Ammon's horn (tissue), 1 donor: ENCODE measurements around the gene RNASE11.
"Not testable (repeated sequence)": the region's sequence is repeated elsewhere in the genome, so short reads cannot be mapped to it uniquely, and the experiment has no call there.

Experiments used
- DNase-seq: peaks from one replicate; pipeline ENCODE4 v3.0.0-alpha.2; 2016; ENCODE audit warnings: low spot score

Gene RNASE11

DNA sequence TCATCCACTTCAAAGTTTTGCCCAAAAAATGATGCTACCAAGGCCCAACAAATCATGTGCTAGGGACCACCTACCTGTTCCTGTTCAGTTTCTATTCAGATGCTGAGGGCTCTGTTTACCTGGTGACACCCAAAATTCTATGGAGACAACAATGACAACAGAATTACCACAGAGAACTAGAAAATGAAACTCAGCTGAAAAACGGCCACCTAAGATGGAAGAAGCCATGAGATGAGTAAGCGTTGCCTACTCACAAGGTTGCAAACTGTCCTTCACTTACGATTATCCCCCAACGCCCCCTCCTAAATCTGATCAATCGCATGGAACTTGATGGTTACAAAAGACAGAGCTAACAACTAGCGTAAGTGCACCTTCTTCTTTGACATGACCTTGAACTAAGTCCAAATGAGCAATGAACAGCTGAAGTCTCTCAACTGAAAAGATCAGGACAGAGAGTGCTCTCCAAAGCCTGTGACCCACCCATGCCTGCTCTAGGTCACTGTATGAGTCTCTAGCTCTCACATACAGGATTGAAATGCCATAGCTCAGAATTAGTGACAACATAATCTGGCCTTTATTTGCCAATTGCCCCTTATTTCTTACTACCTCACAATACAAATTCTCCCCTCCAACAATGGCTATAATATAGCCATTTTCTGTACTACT lies at the start of gene RNASE11:
Gene RNASE11, minus strand, starts transcription at position 513 of the 666 bp plus-strand sequence.
- DNase-seq: no peak

DNA sequence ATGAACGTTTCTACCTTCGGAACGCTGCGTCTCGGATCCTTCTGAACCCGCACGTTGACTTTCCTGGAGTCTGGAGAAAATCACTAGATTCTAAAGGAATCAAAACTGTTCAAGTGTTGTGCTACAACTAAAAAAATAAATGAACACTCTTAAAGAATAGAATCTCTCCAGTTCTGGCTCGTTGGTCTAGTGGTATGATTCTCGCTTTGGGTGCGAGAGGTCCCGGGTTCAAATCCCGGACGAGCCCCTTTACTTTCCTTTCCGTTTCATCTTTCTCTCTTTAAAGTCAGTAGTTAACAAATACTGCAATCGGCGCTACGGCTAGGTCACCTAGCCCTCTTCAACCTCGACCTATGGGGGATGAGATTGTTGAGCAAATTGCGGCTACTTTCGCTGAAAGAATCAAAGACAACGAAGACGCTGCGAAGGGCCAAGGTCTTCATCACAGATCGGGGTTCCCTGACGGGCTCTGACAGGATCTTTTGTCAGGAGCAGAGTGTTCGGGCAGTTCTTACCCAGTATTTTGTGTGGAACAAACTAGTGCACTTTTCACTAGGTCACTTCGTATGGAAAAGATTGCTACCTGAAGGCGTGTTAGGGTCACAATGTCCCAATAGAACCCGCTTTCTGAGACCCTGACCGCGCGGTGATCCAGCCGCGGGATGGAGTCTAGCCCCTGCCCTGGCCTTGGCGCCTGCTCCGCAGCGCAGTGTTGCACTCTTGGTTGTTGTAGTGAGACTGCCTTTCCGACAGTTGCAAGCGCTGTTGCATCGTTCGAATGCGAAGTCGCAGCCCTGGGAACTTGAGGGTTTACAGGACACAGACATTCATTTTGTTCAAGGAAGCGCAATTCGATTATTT lies 45.3 kb upstream of the RNASE11 start:
- no peak for DNase-seq

DNA sequence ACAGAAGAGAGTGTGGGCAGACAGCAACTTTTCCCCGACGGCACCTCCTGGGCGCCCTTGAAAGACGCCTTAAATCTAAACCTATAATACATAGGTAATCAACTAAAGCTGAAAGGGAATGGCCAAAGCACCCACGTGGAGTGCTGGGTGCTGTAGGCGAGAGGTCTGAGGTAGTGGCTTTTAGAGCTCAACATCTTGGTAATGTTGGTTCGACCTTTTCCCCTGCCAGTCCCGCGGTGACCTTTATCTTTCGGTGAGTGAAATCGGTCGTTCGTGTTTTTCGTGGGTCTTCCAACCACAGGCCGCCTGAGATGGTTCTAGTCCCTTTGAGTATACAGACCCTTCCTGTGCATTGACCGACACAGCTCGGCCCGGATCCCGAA lies 44.6 kb upstream of the RNASE11 start:
- no peak for DNase-seq

DNA sequence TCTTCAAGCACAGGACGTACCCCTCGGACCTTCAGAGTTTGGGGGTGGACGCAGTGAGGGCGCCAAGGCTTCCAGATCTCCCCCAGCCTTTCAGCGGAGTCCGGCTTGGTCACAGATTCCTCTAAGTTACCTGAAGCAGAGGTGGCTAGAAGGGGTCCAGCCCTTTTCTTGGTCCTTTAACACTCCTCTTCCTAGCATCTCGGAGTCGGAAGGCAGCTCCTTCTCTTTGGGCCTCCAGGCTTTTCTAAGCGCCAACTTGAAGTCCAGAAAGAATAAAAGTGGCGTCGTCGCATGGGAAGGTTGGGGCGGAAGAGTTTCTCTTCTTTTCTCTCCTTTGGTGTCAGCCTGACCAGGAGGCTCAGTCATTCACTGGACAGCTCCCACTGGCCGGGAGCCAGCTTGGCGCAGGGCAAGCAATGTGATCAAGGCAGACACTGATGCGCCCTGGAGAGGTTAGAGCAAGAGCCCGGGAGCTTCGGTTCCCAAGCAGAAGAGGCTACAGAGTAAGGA lies 44.1 kb upstream of the RNASE11 start:
- DNase-seq: no peak

- DNase-seq: no peak
These were observed 43.5 kb upstream of the RNASE11 start for GRCh38 chr14:20631023-20631879.

- no peak for DNase-seq
These were observed 42.7 kb upstream of the RNASE11 start for GRCh38 chr14:20630340-20631022.

GRCh38 chr14:20628063-20628854 lies 40.5 kb upstream of the RNASE11 start:
- DNase-seq: no peak

- DNase-seq: no peak
These were observed 39.7 kb upstream of the RNASE11 start for GRCh38 chr14:20627346-20628027.

- DNase-seq: no peak
These were observed 38.5 kb upstream of the RNASE11 start for GRCh38 chr14:20626274-20626673.

GRCh38 chr14:20624495-20625070 lies 36.8 kb upstream of the RNASE11 start:
- no peak for DNase-seq

DNA sequence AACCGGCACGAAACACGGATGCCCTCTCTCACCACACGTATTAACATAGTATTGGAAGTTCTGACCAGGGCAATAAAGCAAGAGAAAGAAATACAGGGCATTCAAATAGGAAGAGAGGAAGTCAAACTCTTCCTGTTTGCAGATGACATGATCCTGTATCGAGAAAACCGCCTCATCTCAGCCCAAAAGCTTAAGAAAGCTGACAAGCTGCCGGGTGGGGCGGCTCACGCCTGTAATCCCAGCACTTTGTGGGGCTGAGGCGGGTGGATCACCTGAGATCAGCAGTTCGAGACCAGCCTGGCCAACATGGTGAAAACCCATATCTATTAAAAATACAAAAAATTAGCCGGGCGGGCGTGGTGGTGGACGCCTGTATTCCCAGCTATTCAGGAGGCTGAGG lies 36.0 kb upstream of the RNASE11 start:
- DNase-seq: no peak

DNA sequence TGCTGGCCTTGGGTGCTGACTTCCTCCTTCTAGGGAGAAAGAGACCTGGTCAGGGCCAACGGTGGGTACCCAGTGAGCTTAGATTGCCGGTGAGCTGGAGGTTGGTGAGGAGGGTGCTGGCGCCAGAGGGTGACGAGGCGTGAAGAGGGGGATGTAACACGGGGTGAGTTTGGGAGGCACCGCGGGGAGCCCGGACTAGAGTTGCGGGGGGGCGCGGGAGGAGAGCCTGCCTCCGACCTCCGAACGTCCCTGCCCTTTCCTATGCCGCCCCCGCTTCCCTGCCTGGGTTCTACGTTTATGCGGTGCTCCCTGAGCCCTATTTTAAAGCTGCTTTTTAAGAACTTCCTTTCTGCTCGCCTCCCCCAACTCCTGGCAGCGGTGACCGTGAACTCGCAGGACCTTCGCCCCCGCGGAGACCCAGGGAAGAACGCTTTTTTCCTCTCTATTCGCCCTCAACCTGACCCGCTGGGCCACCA lies 35.1 kb upstream of the RNASE11 start:
- no peak for DNase-seq

GRCh38 chr14:20620798-20621478 lies 33.1 kb upstream of the RNASE11 start:
- no peak for DNase-seq

GRCh38 chr14:20619688-20620087 lies 31.9 kb upstream of the RNASE11 start:
- DNase-seq: not testable (repeated sequence)

- DNase-seq: no peak
These were observed 30.5 kb upstream of the RNASE11 start for GRCh38 chr14:20618271-20618749.

DNA sequence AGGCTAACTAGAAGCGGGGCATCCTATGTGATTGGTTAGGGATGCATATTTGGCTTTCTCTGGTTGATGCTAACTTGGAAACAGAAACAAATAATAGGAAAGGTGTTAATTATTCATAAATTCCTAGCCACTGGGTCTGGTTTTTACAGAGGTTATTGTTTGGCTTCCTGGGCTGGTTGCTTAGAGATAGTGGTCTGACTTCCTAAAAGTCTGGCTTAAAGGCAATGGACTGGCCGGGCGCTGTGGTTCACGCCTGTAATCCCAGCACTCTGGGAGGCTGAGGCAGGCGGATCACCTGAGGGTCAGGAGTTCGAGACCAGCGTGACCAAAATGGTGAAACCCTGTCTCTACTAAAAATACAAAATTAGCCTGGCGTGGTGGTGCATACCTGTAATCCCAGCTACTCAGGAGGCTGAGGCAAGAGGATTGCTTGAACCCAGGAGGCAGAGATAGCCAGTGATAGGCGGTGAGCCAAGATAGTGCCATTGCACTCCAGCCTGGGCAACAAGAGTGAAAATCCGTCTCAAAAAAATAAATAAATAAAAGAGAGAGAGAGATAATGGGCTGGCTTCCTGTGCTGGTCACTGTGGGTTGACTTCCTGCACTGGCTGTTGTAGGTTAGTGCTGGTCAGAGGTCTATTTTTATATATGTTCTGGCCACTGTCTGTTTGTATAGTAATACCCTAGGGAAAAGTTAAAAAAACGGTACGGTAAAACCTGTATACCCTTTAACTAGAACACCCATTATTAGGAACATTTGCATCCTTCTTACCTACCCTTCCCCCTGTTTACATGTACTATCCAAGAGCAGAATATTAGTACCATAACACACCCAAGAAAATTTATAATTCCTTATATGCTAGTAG lies 29.6 kb upstream of the RNASE11 start:
- DNase-seq: no peak

DNA sequence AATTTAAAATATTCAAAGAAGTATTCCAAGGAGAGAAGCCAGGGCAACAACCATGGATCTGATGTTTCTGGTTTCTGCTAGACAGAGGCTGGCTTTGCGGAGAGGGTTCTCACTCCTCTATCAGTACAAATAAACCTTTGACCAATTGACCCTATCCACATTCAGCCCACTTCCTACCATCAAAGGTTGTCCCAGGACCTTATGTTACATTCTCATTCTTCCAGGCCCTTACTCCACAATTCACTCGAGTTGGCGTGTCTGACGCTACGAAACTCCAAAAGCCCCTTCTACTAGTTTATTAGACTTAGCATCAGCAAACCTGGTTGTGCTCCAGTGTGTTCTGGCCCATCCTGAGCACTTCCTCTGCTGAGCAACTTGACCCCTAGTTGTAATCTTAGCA lies 28.2 kb upstream of the RNASE11 start:
- no peak for DNase-seq
